Measurements from ENCODE around the gene GULP1.
A peak's percentile ranks its signal among the peaks of the same experiment; 100 is the strongest.
"Not testable (repeated sequence)": the region's sequence is repeated elsewhere in the genome, so short reads cannot be mapped to it uniquely, and the experiment has no call there.

GULP1 gene

GRCh38 chr2:188291617-188292347, at the start of gene GULP1:
GULP1 (plus strand) TSS chr2:188291874; CDS start chr2:188477703, 185,829 bp downstream.
- DNase-seq (ENCODE audit: low spot score) = peak; percentile 80

GRCh38 chr2:188243381-188243780, 48.3 kb upstream of the GULP1 start:
- no peak for DNase-seq (ENCODE audit: low spot score)

GRCh38 chr2:188244383-188244782, 47.3 kb upstream of the GULP1 start:
- peak; percentile 20 for DNase-seq (ENCODE audit: low spot score)

- DNase-seq (ENCODE audit: low spot score) = peak; percentile 24
Measured at GRCh38 chr2:188245230-188245629, 46.4 kb upstream of the GULP1 start.

DNA sequence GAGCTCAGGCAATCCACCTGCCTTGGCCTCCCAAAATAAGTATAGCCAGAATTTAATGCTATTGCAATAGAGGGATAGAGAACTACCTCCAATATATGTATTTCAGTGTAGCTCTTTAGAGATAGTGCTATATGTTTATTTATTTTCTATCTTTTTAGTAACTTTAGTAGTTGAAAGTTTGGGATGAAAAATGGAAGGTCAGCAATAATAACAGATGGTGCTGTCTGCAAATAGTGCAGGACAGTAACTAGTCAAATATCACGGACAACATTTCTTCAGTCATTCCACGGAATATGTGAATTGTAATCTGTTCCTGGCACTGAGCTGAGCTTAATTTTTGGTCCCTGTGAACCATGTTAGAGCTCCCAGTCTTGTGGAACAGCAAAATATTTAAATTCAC, 43.2 kb upstream of the GULP1 start:
- no peak for DNase-seq (ENCODE audit: low spot score)

- DNase-seq (ENCODE audit: low spot score) = no peak
Measured at GRCh38 chr2:188251034-188251433, 40.6 kb upstream of the GULP1 start.

- DNase-seq (ENCODE audit: low spot score) = no peak
Measured at GRCh38 chr2:188256420-188256819, 35.3 kb upstream of the GULP1 start.

DNA sequence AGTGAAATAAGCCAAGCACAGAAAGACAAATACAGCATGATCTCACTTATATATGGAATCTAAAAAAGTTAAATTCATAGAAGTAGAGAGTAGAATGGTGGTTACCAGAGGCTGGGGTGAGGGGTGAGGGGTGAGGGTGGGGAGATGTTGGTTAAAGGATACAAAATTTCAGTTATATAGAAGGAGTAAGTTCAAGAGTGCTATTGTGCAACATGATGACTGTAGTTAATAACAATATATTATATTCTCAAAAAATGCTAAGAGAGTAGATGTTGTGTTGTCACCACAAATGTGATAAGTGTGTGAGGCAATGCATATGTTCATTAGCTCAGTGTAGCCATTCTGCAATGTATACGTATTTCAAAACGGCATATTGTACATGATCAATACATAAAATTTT, 26.4 kb upstream of the GULP1 start:
- no peak for DNase-seq (ENCODE audit: low spot score)

GRCh38 chr2:188267776-188268175, 23.9 kb upstream of the GULP1 start:
- no peak for DNase-seq (ENCODE audit: low spot score)

DNA sequence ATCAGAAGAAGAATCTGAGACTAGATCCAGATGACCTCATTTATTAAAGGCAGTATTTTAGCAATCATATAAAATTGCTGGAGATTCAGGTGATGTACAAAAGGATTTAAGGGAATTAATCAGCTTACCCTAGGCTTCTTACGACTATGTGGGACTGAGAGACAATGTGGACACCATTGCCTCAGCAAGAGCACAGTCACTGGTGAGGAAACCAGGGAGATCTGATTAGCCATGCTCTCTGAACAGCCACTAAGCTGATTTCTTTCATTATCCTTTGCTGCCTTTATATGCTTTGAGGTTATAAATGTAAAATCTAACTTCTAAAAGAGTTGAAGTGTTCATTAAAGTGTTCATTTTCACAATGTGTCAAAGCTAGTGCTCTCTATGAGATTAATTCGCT, 22.7 kb upstream of the GULP1 start:
- DNase-seq (ENCODE audit: low spot score) = no peak

DNA sequence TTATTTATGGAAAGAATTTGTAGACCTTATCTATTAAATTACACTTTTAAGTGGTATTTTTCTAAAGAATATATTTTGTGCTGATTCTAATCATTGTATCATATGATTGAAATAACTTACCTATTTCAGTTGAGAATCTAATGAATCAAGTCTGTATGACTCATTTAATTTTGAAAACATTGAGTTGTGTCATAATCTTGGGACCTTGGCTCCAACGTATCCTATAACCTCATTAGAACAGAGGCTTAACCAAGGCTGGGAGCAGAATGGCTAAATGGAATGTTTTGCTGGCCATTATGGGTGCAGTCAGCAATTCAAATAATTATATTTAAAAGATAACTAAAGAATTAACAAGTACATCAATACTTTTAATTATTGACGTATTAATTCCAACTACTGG, 19.6 kb upstream of the GULP1 start:
- no peak for DNase-seq (ENCODE audit: low spot score)

DNA sequence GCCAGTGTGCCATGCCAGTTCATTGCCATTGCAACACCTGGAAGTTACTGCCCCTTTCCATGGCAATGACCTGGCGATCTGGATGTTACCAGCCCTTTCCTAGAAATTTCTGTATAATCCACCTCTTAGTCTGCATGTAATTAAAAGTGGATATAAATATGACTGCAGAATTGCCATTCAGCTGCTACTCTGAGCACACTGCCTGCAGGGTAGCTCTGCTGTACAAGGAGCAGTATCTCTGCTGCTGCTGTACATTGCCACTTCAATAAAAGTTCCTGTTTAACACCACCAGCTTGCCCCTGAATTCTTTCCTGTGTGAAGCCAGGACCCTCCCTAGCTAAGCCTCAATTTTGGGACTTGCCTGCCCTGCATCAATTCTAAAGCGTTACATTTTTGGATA, 17.4 kb upstream of the GULP1 start:
- no peak for DNase-seq (ENCODE audit: low spot score)

DNA sequence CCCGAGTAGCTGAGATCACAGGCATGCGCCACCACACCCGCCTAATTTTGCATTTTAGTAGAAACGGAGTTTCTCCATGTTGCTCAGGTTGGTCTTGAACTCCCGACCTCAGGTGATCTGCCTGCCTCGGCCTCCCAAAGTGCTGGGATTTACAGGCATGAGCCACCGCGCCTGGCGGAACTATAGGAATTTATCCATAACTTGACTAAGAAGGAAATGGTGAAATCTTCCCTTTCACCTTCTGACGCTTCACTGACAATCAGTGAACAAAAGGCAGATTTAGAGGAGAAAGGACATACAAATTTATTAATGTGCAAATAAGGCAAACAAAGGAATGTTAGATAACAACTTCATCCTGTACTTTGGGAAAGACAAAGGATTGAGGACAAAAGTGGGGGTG, 15.4 kb upstream of the GULP1 start:
- no peak for DNase-seq (ENCODE audit: low spot score)

GRCh38 chr2:188277786-188278185, 13.9 kb upstream of the GULP1 start:
- DNase-seq (ENCODE audit: low spot score) = no peak

DNA sequence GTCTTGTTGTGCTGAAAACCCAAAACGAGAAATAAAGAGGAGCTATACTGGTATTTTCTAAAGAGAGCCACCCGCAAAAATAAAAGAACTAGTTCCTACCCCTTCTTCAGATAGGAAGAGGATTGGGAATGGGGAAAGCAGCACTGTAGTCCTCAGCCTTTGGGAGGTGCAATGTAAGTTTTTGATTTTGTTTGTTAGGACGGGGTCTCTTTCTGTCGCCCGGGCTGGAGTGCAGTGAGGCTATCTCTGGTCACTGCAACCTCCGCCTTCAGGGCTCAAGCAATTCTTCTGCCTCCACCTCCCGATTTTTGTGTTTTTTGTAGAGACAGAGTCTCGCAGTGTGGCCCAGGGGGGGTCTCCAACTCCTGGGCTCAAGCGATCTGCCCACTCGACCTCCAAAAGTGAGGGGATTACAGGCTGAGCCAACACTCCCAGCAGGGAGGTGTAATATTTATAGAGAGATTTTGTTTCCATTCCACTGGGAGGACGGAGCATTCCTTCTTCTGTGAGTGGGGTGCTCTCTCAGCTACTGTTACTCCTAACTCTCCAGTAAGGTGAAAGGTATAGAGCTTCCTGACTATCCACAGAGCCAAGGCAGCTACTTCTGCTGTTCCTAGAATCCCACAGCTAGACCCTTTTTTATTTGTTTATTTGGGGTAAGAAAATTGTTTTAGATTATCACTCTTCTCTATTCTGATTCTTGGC, 13.1 kb upstream of the GULP1 start:
- DNase-seq (ENCODE audit: low spot score) = no peak

DNA sequence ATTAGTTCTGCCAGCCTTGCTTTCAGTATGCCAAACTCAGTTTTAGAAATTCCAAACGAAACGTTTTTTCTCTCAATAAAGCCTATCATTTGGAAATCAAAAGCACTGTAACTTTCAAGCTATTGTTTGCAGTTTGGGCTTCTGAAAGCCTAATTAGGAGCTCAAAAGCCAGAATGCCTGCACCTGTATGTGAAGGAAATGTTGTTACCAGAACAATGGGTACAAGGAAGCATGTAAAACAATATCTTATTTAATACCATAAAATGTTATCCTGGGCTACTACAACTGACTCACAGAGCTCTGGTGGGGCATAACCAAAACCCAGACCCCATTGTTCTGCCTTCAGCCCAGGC, 12.6 kb upstream of the GULP1 start:
- no peak for DNase-seq (ENCODE audit: low spot score)

GRCh38 chr2:188280811-188281222, 10.9 kb upstream of the GULP1 start:
- no peak for DNase-seq (ENCODE audit: low spot score)

- DNase-seq (ENCODE audit: low spot score) = no peak
Measured at GRCh38 chr2:188282907-188283306, 8.8 kb upstream of the GULP1 start.

GRCh38 chr2:188284251-188284650, 7.4 kb upstream of the GULP1 start:
- not testable (repeated sequence) for DNase-seq (ENCODE audit: low spot score)

- DNase-seq (ENCODE audit: low spot score) = no peak
Measured at GRCh38 chr2:188285049-188285448, 6.6 kb upstream of the GULP1 start.

DNA sequence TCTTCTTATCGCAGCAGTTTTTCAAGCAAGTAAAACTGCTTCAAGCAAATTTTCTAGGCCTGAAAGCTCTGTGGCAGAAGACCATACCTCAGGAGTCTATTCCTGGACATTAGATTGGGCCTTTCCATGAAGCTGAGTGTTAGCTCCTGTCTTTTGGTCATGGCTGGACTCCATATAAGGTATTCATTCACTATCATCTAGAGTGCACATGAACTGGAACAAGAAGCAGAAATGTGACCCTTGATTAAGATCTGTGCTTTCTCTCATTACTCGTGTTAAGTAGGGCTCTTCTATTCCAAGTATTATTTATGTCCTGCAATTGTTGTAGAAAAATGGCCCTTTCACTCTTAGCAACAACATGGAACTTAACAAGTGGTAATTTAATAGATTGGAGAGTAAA, 5.9 kb upstream of the GULP1 start:
- no peak for DNase-seq (ENCODE audit: low spot score)

GRCh38 chr2:188291142-188291616, 495 bp upstream of the GULP1 start:
- peak; percentile 61 for DNase-seq (ENCODE audit: low spot score)

- DNase-seq (ENCODE audit: low spot score) = peak; percentile 91
Measured at GRCh38 chr2:188292348-188293239, 920 bp downstream of the GULP1 start.
